ENCODE results near the gene WDR91. TPM values are rescaled to one million over a fixed set of nuclear protein-coding genes. Genes with fewer than 3 reads are reported as not detected.

Gene WDR91
- polyA plus RNA-seq, 2 of the 4 experiments (the other 2 are of a cell fraction) = 5.1 to 5.3 TPM

DNA sequence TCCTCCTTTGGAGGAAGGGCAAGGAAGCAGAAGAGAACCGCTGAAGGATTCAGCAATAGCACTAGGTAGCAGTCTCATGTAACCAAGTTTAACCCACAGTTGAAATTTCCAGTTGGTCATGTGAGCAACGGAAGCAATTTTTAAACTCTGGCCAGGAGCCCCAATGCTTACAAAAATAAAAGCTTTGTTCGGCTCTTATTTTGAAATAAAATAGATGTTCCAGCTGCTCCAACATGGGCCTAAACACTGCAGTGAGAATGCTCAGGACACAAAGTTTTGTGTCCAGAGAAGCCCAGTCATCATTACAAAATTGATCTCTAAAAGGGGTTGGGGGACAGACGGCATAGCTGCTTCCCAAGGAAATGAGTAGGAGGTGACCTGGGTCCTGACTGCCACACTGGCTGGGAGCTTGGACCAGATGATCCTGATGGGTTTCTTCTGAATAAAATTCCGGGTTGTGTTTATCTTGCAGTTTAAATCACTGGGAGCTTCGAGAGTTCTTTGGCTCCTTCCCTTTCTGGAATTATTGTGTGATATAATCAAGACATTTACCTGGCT is 63.9 kb downstream of the WDR91 start:
- DNase-seq (ENCODE audit: low read depth in 1 of 2, low spot score in 1 of 2) = no peak
- FAIRE-seq = no peak
- CTCF ChIA-PET = interaction anchor here (0.8 to 3.1 kb wide), 5 partner anchors 10 to 161 kb away, joined by 3 to 10 read pairs (median 4); partner anchors contain the start of genes AGBL3 and CYREN
- WGBS (ENCODE audit: missing lambda C conversion rate) = 27% methylated on average over 6 of the region's 6 CpGs
- H3K4me3 ChIP-seq = peak overlapping the region; percentile 41
- TF ChIP-seq EHMT2 (IDR thresholded peaks at IDR 0.05; ENCODE audit: low read depth) = no peak
- no peak for TF ChIP-seq EP300 (IDR thresholded peaks at IDR 0.05)
- TF ChIP-seq, protein P1, sequence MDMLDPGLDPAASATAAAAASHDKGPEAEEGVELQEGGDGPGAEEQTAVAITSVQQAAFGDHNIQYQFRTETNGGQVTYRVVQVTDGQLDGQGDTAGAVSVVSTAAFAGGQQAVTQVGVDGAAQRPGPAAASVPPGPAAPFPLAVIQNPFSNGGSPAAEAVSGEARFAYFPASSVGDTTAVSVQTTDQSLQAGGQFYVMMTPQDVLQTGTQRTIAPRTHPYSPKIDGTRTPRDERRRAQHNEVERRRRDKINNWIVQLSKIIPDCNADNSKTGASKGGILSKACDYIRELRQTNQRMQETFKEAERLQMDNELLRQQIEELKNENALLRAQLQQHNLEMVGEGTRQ (IDR thresholded peaks at IDR 0.05) = 0 out of 2 replicates have a peak, but pooled peaks have one; percentile 2
- TF ChIP-seq, protein P2, sequence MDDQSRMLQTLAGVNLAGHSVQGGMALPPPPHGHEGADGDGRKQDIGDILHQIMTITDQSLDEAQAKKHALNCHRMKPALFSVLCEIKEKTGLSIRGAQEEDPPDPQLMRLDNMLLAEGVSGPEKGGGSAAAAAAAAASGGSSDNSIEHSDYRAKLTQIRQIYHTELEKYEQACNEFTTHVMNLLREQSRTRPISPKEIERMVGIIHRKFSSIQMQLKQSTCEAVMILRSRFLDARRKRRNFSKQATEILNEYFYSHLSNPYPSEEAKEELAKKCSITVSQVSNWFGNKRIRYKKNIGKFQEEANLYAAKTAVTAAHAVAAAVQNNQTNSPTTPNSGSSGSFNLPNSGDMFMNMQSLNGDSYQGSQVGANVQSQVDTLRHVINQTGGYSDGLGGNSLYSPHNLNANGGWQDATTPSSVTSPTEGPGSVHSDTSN (IDR thresholded peaks at IDR 0.05) = no peak
- TF ChIP-seq, protein P3, sequence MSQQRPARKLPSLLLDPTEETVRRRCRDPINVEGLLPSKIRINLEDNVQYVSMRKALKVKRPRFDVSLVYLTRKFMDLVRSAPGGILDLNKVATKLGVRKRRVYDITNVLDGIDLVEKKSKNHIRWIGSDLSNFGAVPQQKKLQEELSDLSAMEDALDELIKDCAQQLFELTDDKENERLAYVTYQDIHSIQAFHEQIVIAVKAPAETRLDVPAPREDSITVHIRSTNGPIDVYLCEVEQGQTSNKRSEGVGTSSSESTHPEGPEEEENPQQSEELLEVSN (IDR thresholded peaks at IDR 0.05; ENCODE audit: borderline replicate concordance, low read depth) = no peak
- no peak for TF ChIP-seq NR3C1 (IDR thresholded peaks at IDR 0.05)
- peak; percentile 42 to 43; a peak in 3 of 6 replicates for ATAC-seq
- H3K4me1 ChIP-seq = peaks cover 16% of the 10 kb centered on the region
- peak overlapping the region; percentile 85 for H3K4me2 ChIP-seq
- no peaks in the 10 kb centered on the region for H3K9me3 ChIP-seq
- POLR2A ChIA-PET = interaction anchor here (1.7 to 2.0 kb wide), 2 partner anchors 22 to 161 kb away, joined by 4 to 12 read pairs; partner anchors contain the start of gene AGBL3
- H3K27ac ChIP-seq = peak overlapping the region; percentile 61 to 72

DNA sequence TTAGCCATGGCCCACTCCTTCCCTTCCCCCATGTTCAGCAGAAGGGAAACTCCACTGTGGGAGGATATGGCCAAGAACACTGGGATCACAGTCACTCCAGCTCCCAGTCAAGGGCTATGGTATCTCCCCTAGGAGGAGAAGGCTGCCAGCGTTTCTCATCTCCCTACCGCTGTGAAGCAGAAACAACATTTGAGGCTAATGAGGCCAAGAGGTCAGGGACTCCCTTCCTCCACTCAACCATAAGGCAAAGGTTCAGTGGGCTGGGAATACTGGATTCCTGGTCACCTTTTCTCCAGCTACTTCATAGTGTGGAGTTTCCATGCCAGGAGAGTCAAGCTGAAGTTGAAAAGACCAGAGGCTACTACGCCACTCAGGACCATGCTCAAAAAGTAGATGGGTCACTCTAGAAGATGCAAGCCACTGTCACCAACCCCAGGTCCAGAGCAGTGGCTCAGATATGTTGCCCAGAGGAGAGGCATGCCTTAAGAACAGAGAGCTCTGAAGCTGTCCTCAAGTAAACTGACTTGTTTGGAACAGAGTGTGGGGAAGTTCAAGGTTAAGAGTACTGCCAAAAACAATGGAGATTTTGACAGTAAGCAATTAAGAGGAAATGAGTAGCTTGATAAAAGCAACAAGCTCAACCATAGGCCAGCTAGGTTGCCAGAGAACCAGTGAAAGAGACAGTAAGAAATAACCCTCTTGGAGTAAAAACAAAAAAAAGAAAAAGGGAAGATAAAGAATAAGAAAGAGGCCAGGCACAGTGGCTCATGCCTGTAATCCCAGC is 67.2 kb downstream of the WDR91 start:
- Histone ChIP-seq H3K4me1 (peaks cover 16% of the 10 kb centered on the region), H3K27ac (no peak overlapping the region), H3K9me3 (no peaks in the 10 kb centered on the region), H3K4me2 (no peak overlapping the region), H3K4me3 (no peak overlapping the region)
- FAIRE-seq (no peak), ATAC-seq (no peak), DNase-seq (ENCODE audit: low read depth in 1 of 2, low spot score in 1 of 2) (no peak)
- ChIA-PET POLR2A (no interaction called here), CTCF (interaction anchor here (1.0 kb wide), 1 partner anchor 158 kb away, joined by 3 read pairs; the partner anchor contains the start of gene AGBL3)
- 85% methylated on average over 3 of the region's 3 CpGs for WGBS (ENCODE audit: missing lambda C conversion rate)
- no peak for TF ChIP-seq EHF (CRISPR knock-in tag; IDR thresholded peaks at IDR 0.05)
- no peak for TF ChIP-seq NPAS2 (CRISPR knock-in tag; IDR thresholded peaks at IDR 0.05; ENCODE audit: borderline replicate concordance)
- TF ChIP-seq, protein P4, sequence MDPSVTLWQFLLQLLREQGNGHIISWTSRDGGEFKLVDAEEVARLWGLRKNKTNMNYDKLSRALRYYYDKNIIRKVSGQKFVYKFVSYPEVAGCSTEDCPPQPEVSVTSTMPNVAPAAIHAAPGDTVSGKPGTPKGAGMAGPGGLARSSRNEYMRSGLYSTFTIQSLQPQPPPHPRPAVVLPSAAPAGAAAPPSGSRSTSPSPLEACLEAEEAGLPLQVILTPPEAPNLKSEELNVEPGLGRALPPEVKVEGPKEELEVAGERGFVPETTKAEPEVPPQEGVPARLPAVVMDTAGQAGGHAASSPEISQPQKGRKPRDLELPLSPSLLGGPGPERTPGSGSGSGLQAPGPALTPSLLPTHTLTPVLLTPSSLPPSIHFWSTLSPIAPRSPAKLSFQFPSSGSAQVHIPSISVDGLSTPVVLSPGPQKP (IDR thresholded peaks at IDR 0.05; ENCODE audit: low read depth, low read length) = no peak
- TF ChIP-seq ESRRA (IDR thresholded peaks at IDR 0.05; ENCODE audit: borderline replicate concordance, low read length) = no peak
- no peak for TF ChIP-seq NR3C1 (IDR thresholded peaks at IDR 0.05)
- no peak for TF ChIP-seq CHD4 (IDR thresholded peaks at IDR 0.05; ENCODE audit: borderline replicate concordance)
- no peak for TF ChIP-seq RCOR1 (IDR thresholded peaks at IDR 0.05; ENCODE audit: low read depth, low read length)
- no peak for TF ChIP-seq TFCP2L1 (CRISPR knock-in tag; IDR thresholded peaks at IDR 0.05)
- no peak for TF ChIP-seq ZNF302 (CRISPR knock-in tag; IDR thresholded peaks at IDR 0.05)
- TF ChIP-seq FOSL2 (IDR thresholded peaks at IDR 0.05) = no peak
- TF ChIP-seq FOSL2 (CRISPR knock-in tag; IDR thresholded peaks at IDR 0.05) = no peak
- TF ChIP-seq MAZ (IDR thresholded peaks at IDR 0.05; ENCODE audit: borderline replicate concordance, low read depth, low read length) = no peak
- TF ChIP-seq PHF8 (IDR thresholded peaks at IDR 0.05; ENCODE audit: borderline replicate concordance, low read depth) = no peak
- TF ChIP-seq, protein P2 (IDR thresholded peaks at IDR 0.05) = no peak
- no peak for TF ChIP-seq FOSB (CRISPR knock-in tag; IDR thresholded peaks at IDR 0.05)

Small RNA genes lying within 50 kb of the gene (small RNA-seq; reads per million reads assigned to genes)
- 0 to 10.2 (median 0.08) reads per million in 6 experiments for gene MIR6509

Other genes starting within 250 kb of the WDR91 start
- gene AGBL3, start 225.0 kb downstream of the WDR91 start, polyA plus RNA-seq (2011; rRNA removed) = 4.2 and 4.3 TPM in 2 replicates
- gene AGBL3, start 225.0 kb downstream of the WDR91 start, polyA plus RNA-seq (2017; fragmentation: RNase III; extraction: RNeasy Plus Mini Kit Qiagen cat#74134 plus additional on column Dnase treatment) = 2.2 to 3.7 TPM (median 2.7 TPM) in 3 replicates
- 0.87 and 1.4 TPM in 2 replicates for gene TMEM140, start 63.5 kb downstream of the WDR91 start, polyA plus RNA-seq (2011; rRNA removed)
- 0.72 to 0.79 TPM (median 0.76 TPM) in 3 replicates for gene TMEM140, start 63.5 kb downstream of the WDR91 start, polyA plus RNA-seq (2017; fragmentation: RNase III; extraction: RNeasy Plus Mini Kit Qiagen cat#74134 plus additional on column Dnase treatment)
- gene CYREN, start 40.8 kb downstream of the WDR91 start, polyA plus RNA-seq (2011; rRNA removed) = 69.1 and 70.4 TPM in 2 replicates
- 59.3 to 61.1 TPM (median 59.5 TPM) in 3 replicates for gene CYREN, start 40.8 kb downstream of the WDR91 start, polyA plus RNA-seq (2017; fragmentation: RNase III; extraction: RNeasy Plus Mini Kit Qiagen cat#74134 plus additional on column Dnase treatment)
- gene STRA8, start 22.3 kb upstream of the WDR91 start, polyA plus RNA-seq (2011; rRNA removed) = not detected in 2 replicates
- gene STRA8, start 22.3 kb upstream of the WDR91 start, polyA plus RNA-seq (2017; fragmentation: RNase III; extraction: RNeasy Plus Mini Kit Qiagen cat#74134 plus additional on column Dnase treatment) = not detected in 3 replicates